Neutrophil (primary cell): ENCODE results near the gene IFT172.

Source experiments
- H3K27ac ChIP-seq: fragments of 200-600 bp; sonication (generic); 2 replicates; pipeline ENCODE4 v1.5.1; 2016; ENCODE audit warnings: mild to moderate bottlenecking, moderate library complexity
- H3K27me3 ChIP-seq: fragments of 200-600 bp; sonication (generic); 2 replicates; pipeline ENCODE4 v1.6.0; 2016; ENCODE audit warnings: mild to moderate bottlenecking
- H3K36me3 ChIP-seq: fragments of 200-600 bp; sonication (generic); 2 replicates; pipeline ENCODE4 v1.5.1; 2017
- H3K4me1 ChIP-seq, 2 experiments: fragments of 200-600 bp in 1 of 2; sonication (generic) in 1 of 2; 1 replicate in 1 of 2; 2 replicates in 1 of 2; pipeline versions ENCODE4 v1.5.1 to v1.6.1; 2013 to 2016; ENCODE audit warnings: low read depth in 1 of 2, low read length in 1 of 2, mild to moderate bottlenecking in 1 of 2, moderate library complexity in 1 of 2; ENCODE audit not compliant: control insufficient read depth in 1 of 2, insufficient read depth in 1 of 2
- H3K4me3 ChIP-seq, 2 experiments: fragments of 200-600 bp in 1 of 2; sonication (generic) in 1 of 2; 1 replicate in 1 of 2; 2 replicates in 1 of 2; pipeline ENCODE4 v1.5.1; 2013 to 2016; ENCODE audit warnings: low read depth in 1 of 2, low read length in 1 of 2, mild to moderate bottlenecking in 1 of 2, moderate library complexity in 1 of 2
- H3K9me3 ChIP-seq: fragments of 200-600 bp; sonication (generic); 2 replicates; pipeline ENCODE4 v1.5.1; 2016
- TF ChIP-seq, protein P1 (sequence below): fragments of 200-600 bp; sonication (generic); IDR thresholded peaks from 2 replicates; pipeline ENCODE4 v1.5.1; 2016; ENCODE audit warnings: antibody characterized with exemption

Gene IFT172

DNA sequence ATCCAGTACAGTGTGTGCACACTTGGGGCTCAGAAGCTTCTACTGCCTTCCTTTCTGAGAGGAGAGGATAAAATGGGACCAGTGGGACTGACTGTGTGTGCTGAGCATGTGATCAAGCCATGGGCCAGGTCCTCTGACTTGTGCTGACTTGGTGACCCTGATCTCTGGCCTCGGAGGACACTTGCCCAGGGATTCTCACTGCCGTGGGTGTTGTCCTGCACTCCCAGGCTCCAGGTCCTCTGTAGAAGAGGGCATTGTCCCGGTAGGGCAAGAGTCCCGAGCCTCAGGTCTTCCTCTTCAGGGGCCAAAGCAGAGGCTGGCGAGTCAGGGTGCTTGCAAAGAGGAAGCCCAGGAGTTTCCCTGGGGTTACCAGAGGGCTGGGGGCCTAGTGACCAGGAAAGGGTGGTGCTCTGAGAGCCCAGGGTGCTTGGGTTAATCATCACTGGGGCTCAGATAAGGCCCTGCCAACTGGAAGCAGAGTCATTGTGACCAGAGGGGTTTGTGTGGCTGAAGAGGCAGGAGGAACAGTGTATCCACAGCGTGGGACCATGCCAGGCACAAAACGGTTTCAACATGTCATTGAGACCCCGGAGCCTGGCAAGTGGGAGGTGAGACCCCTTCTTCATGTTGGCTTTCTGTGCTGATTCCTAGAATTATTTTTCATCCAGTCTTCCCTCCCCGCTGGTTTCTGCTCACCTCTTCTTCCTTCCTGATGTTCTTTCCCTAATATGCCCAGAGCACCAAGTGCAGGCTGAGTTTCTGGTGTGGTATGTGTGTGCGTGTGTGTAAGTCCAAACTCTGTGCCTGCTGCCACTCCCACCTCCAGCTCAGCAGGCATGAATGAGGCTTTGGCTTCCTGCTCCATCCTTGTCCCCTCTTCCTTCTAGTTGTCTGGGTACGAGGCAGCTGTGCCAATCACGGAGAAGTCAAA, 7.1 kb upstream of the IFT172 start, which contains the start of gene GCKR:
Gene GCKR (plus strand): TSS at position 483 of the 931 bp plus-strand sequence. CDS start 66 bp downstream, at position 549.
- TF ChIP-seq, protein P1, sequence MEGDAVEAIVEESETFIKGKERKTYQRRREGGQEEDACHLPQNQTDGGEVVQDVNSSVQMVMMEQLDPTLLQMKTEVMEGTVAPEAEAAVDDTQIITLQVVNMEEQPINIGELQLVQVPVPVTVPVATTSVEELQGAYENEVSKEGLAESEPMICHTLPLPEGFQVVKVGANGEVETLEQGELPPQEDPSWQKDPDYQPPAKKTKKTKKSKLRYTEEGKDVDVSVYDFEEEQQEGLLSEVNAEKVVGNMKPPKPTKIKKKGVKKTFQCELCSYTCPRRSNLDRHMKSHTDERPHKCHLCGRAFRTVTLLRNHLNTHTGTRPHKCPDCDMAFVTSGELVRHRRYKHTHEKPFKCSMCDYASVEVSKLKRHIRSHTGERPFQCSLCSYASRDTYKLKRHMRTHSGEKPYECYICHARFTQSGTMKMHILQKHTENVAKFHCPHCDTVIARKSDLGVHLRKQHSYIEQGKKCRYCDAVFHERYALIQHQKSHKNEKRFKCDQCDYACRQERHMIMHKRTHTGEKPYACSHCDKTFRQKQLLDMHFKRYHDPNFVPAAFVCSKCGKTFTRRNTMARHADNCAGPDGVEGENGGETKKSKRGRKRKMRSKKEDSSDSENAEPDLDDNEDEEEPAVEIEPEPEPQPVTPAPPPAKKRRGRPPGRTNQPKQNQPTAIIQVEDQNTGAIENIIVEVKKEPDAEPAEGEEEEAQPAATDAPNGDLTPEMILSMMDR, result no peak
- Histone ChIP-seq H3K27ac (no peak within 1 kb of the TSS), H3K4me3 (no peak within 1 kb of the TSS), H3K27me3 (peaks cover 86% of the 10 kb centered on the region), H3K36me3 (no peaks in the 10 kb centered on the region), H3K4me1 (peaks cover 4 to 10% of the 10 kb centered on the region in 2 experiments), H3K9me3 (no peaks in the 10 kb centered on the region)

DNA sequence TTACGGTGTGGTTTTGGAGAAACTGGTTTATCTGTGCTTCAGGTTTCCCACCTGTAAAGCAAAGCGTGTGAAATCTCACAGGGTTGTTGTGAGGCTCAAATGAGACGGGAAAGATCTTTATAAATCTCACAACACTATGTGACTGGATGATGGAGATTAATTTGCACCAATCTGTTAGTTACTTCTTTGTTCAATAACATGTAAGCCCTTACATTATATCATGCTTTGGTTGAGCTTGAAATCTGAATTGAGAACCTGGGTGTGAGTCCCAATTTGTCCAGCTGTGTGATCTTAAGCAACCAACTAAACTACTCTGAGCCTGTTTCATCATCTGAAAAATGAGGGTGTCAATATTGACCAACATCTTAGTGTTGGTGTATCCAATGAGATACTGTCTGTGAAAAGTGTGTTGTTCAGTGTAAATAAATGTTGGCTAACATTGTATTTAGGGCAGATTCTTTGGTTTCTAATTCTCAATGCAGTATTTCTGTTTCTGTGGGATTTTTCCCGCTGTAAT, 6.4 kb upstream of the IFT172 start:
- TF ChIP-seq, protein P1, result no peak
- peaks cover 4 to 10% of the 10 kb centered on the region in 2 experiments for H3K4me1 ChIP-seq
- H3K27me3 ChIP-seq, result peaks cover 87% of the 10 kb centered on the region
- no peaks in the 10 kb centered on the region for H3K9me3 ChIP-seq
- H3K27ac ChIP-seq, result no peak overlapping the region
- H3K4me3 ChIP-seq, result no peak overlapping the region
- H3K36me3 ChIP-seq, result no peaks in the 10 kb centered on the region

DNA sequence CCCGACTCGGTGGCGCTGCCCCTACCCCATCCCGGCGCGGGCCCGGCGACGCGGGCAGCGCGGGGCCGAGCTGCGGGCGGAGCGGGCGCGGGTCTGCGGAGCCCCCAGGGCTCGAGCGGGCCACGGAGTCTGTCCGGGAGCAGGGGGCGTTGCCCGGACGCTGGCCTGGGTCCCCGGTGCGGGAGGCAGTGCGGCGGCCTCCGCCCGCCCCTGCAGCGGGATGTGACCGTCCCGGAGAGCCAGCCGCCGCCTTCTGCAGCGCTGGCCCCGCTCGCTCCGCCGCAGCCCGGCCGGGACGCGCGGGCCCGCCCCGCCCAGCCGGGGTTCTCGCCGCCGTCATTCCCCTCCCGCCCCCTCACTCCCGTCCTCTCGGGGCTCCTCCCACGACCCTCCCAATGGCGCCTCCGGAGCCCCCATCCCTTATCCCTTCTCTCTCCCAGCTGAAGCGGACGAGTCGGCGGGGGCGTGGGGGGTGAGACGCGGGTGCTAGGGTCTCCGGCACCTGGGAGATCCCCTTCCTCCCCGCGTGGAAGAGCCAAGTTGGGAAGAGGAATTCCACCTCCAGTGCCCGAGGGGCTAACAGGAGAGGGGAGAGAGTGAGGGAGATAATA, 5.5 kb upstream of the IFT172 start, which contains the start of gene FNDC4:
Gene FNDC4 (minus strand): TSS at position 257 of the 611 bp plus-strand sequence. CDS start 521 bp downstream, outside the sequence.
- Histone ChIP-seq H3K27me3 (peaks cover 85% of the 10 kb centered on the region), H3K4me3 (peak within 1 kb of the TSS in 1 of 2 experiments; percentile 28), H3K36me3 (no peaks in the 10 kb centered on the region), H3K27ac (no peak within 1 kb of the TSS), H3K9me3 (no peaks in the 10 kb centered on the region), H3K4me1 (peaks cover 7 to 13% of the 10 kb centered on the region in 2 experiments)
- TF ChIP-seq, protein P1, result no peak

DNA sequence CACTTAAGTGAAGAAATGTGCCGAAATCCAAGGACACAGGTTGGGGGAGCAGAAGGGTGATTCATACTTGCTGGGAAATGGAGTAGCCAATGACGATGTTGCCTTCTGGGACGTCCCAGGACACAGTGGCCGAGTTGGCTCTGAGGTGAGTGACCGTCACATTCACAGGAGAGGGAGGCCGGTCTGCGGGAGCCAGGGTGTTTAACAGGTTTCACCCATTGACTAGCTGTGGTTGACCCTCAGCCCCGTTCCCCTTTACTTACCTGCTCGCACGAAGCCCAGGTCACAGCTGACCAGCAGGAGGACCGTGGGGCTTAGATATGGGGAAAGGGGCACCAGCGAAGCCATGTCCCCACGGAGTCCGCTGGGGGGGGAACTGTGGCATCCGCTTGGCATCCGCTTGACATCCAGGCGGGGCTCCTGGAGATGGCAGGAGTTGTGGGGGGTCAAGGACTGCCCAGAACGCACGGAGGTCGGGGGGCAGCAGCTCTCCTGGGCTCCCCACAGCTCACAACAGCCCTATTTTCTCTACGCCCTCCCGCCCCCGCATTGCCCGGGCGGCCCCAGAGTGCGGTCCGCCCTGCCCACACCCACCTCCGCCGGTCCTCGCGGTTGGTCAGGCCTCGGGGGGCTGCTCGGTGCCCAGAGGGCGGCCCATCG, 4.9 kb upstream of the IFT172 start:
- Histone ChIP-seq H3K4me3 (no peak overlapping the region), H3K27me3 (peaks cover 78% of the 10 kb centered on the region), H3K27ac (no peak overlapping the region), H3K36me3 (no peaks in the 10 kb centered on the region), H3K9me3 (no peaks in the 10 kb centered on the region), H3K4me1 (peaks cover 11 to 18% of the 10 kb centered on the region in 2 experiments)
- TF ChIP-seq, protein P1, result no peak

DNA sequence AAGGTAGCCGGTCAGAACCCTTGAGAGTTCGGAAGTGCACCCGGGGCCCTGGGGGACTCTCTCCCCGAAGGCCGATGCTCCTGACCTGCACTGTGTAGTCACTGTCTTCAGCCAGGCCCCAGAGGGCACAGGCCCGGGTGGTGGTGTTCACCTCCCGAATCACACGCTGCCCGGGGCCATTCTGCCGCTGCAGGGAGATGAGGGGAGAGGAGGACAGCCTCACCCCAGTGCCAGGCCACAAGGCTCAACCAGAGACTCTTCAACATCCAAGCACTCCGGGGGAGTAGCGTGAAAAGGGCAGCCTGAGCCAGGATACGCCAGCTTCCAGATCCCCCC, 4.4 kb upstream of the IFT172 start:
- Histone ChIP-seq H3K4me3 (no peak overlapping the region), H3K27me3 (peaks cover 73% of the 10 kb centered on the region), H3K9me3 (no peaks in the 10 kb centered on the region), H3K27ac (no peak overlapping the region), H3K36me3 (no peaks in the 10 kb centered on the region), H3K4me1 (peaks cover 16 to 23% of the 10 kb centered on the region in 2 experiments)
- TF ChIP-seq, protein P1, result no peak
